ENCODE data around the gene CYB561A3. TPM values are rescaled to one million over a fixed set of nuclear protein-coding genes. Genes with fewer than 3 reads are reported as not detected.

Gene CYB561A3
- 10 to 100 TPM; 40.1 to 42.6 TPM for total RNA-seq
- 10 to 100 TPM; 49.2 to 95.7 TPM for polyA plus RNA-seq

- Histone ChIP-seq H3K27ac (ENCODE audit: low read depth, low read length) (peak within 1 kb of the TSS; percentile 95), H3K4me3 (ENCODE audit: low read length in 2 of 2) (peak within 1 kb of the TSS; percentile 87 to 95), H3K36me3 (ENCODE audit: insufficient read depth, low read length) (peaks cover 23% of the 10 kb centered on the region), H3K9me3 (ENCODE audit: control insufficient read depth in 1 of 2, low read length in 2 of 2) (no peaks in the 10 kb centered on the region), H3K27me3 (ENCODE audit: insufficient read depth, low read length) (no peaks in the 10 kb centered on the region), H3K4me1 (ENCODE audit: insufficient read depth, low read length) (peaks cover 27% of the 10 kb centered on the region)
- H3K4me3 Mint-ChIP-seq: peak within 1 kb of the TSS; percentile 93 to 100 (median 98)
- ChIA-PET POLR2A (ENCODE audit: partially characterized antibody) (interaction anchor here (0.6 to 6.3 kb wide), 26 partner anchors 9 to 1479 kb away, joined by 3 to 97 read pairs (median 6); partner anchors contain the start of genes CD6, CPSF7, DDB1 and EEF1G), CTCF (ENCODE audit: partially characterized antibody) (interaction anchor here (1.0 to 7.1 kb wide), 10 partner anchors 8 to 73 kb away, joined by 3 to 92 read pairs (median 4); partner anchors contain the start of genes DDB1, TKFC and TMEM216)
- peak within 1 kb of the TSS; percentile 92 to 100 (median 99) for H3K27ac Mint-ChIP-seq
- no peaks in the 10 kb centered on the region for H3K27me3 Mint-ChIP-seq
- intact Hi-C loops (cut with micrococcal nuclease): loop anchor here (1.0 to 2.0 kb wide), 3 partner anchors 29 to 69 kb away; partner anchors contain the start of genes DDB1, SDHAF2, TKFC and TMEM216
- peaks cover 21 to 51% (median 33%) of the 10 kb centered on the region in 4 donors for H3K4me1 Mint-ChIP-seq
- peak; percentile 83 to 90 (median 85) for DNase-seq
- H3K36me3 Mint-ChIP-seq: peaks cover under 1 to 36% of the 10 kb centered on the region in 2 donors
- H3K9me3 Mint-ChIP-seq: peaks cover 0 to 3% (median 0%) of the 10 kb centered on the region in 8 donors
These were observed at the start of gene CYB561A3, which contains the start of gene TMEM138 for GRCh38 chr11:61361741-61362541. Gene CYB561A3, minus strand, starts transcription at chr11:61361882. Its CDS starts 5,169 bp downstream, at chr11:61356713. Gene TMEM138, plus strand, starts transcription at chr11:61362374. Its CDS starts 2,017 bp downstream, at chr11:61364391.

GRCh38 chr11:61406991-61407728, 45.5 kb upstream of the CYB561A3 start:
- DNase-seq: no peak
- H3K9me3 ChIP-seq (ENCODE audit: control insufficient read depth in 1 of 2, low read length in 2 of 2): no peaks in the 10 kb centered on the region
- no peak overlapping the region for H3K4me3 Mint-ChIP-seq
- intact Hi-C loops (cut with micrococcal nuclease): no loop called here
- ChIA-PET CTCF (ENCODE audit: partially characterized antibody) (interaction anchor here (3.4 kb wide), 1 partner anchor 21 kb away, joined by 14 read pairs; no protein-coding TSS in a partner anchor), POLR2A (ENCODE audit: partially characterized antibody) (interaction anchor here (0.8 to 1.0 kb wide), 3 partner anchors 15 to 22 kb away, joined by 3 read pairs; partner anchors contain the start of genes CPSF7 and TMEM216)
- H3K27ac ChIP-seq (ENCODE audit: low read depth, low read length): no peak overlapping the region
- H3K27me3 ChIP-seq (ENCODE audit: insufficient read depth, low read length): no peaks in the 10 kb centered on the region
- no peaks in the 10 kb centered on the region for H3K4me1 ChIP-seq (ENCODE audit: insufficient read depth, low read length)
- peak overlapping the region in 2 of 7 donors; percentile 2 to 28 for H3K27ac Mint-ChIP-seq
- H3K4me1 Mint-ChIP-seq: peaks cover 0 to 4% (median 1%) of the 10 kb centered on the region in 4 donors
- H3K36me3 ChIP-seq (ENCODE audit: insufficient read depth, low read length): peaks cover 85% of the 10 kb centered on the region
- H3K9me3 Mint-ChIP-seq: no peaks in the 10 kb centered on the region
- H3K27me3 Mint-ChIP-seq: no peaks in the 10 kb centered on the region
- H3K4me3 ChIP-seq (ENCODE audit: low read length in 2 of 2): no peak overlapping the region
- H3K36me3 Mint-ChIP-seq: peaks cover 53 to 87% of the 10 kb centered on the region in 2 donors

- intact Hi-C loops (cut with micrococcal nuclease): no loop called here
- no peak overlapping the region for H3K4me3 ChIP-seq (ENCODE audit: low read length in 2 of 2)
These were observed 44.4 kb upstream of the CYB561A3 start for GRCh38 chr11:61406067-61406466.

GRCh38 chr11:61404641-61405040, 43.0 kb upstream of the CYB561A3 start:
- H3K27ac Mint-ChIP-seq: peak overlapping the region in 5 of 7 donors; percentile 24 to 72 (median 55)

More at GRCh38 chr11:61406067-61406466, 44.4 kb upstream of the CYB561A3 start:
- CTCF ChIA-PET (ENCODE audit: partially characterized antibody): interaction anchor here (3.4 kb wide), 1 partner anchor 20 kb away, joined by 14 read pairs; no protein-coding TSS in a partner anchor
- Mint-ChIP-seq H3K4me3 (no peak overlapping the region), H3K4me1 (peaks cover 0 to 4% (median 1%) of the 10 kb centered on the region in 4 donors), H3K27me3 (no peaks in the 10 kb centered on the region), H3K9me3 (no peaks in the 10 kb centered on the region), H3K27ac (no peak overlapping the region), H3K36me3 (peaks cover 44 to 83% of the 10 kb centered on the region in 2 donors)
- no peak for DNase-seq
- H3K9me3 ChIP-seq (ENCODE audit: control insufficient read depth in 1 of 2, low read length in 2 of 2): no peaks in the 10 kb centered on the region
- H3K36me3 ChIP-seq (ENCODE audit: insufficient read depth, low read length): peaks cover 76% of the 10 kb centered on the region
- H3K27me3 ChIP-seq (ENCODE audit: insufficient read depth, low read length): no peaks in the 10 kb centered on the region
- no peak overlapping the region for H3K27ac ChIP-seq (ENCODE audit: low read depth, low read length)
- POLR2A ChIA-PET (ENCODE audit: partially characterized antibody): interaction anchor here (0.8 kb wide), 1 partner anchor 20 kb away, joined by 3 read pairs; no protein-coding TSS in a partner anchor
- no peaks in the 10 kb centered on the region for H3K4me1 ChIP-seq (ENCODE audit: insufficient read depth, low read length)

GRCh38 chr11:61404103-61404502, 42.4 kb upstream of the CYB561A3 start:
- Mint-ChIP-seq H3K4me3 (no peak overlapping the region), H3K9me3 (no peaks in the 10 kb centered on the region), H3K27me3 (no peaks in the 10 kb centered on the region), H3K27ac (peak overlapping the region in 2 of 7 donors; percentile 35 to 43), H3K4me1 (peaks cover 0 to 4% (median 1%) of the 10 kb centered on the region in 4 donors), H3K36me3 (peaks cover 33 to 75% of the 10 kb centered on the region in 2 donors)
- Histone ChIP-seq H3K4me1 (ENCODE audit: insufficient read depth, low read length) (no peaks in the 10 kb centered on the region), H3K4me3 (ENCODE audit: low read length in 2 of 2) (no peak overlapping the region), H3K36me3 (ENCODE audit: insufficient read depth, low read length) (peaks cover 64% of the 10 kb centered on the region), H3K27me3 (ENCODE audit: insufficient read depth, low read length) (no peaks in the 10 kb centered on the region), H3K9me3 (ENCODE audit: control insufficient read depth in 1 of 2, low read length in 2 of 2) (no peaks in the 10 kb centered on the region), H3K27ac (ENCODE audit: low read depth, low read length) (no peak overlapping the region)
- ChIA-PET POLR2A (ENCODE audit: partially characterized antibody) (no interaction called here), CTCF (ENCODE audit: partially characterized antibody) (interaction anchor here (1.2 kb wide), 1 partner anchor 12 kb away, joined by 3 read pairs; the partner anchor contains the start of gene TMEM216)
- intact Hi-C loops (cut with micrococcal nuclease): no loop called here
- DNase-seq: no peak

More at GRCh38 chr11:61404641-61405040, 43.0 kb upstream of the CYB561A3 start:
- intact Hi-C loops (cut with micrococcal nuclease): no loop called here
- Mint-ChIP-seq H3K36me3 (peaks cover 33 to 78% of the 10 kb centered on the region in 2 donors), H3K4me3 (no peak overlapping the region), H3K27me3 (no peaks in the 10 kb centered on the region), H3K4me1 (peaks cover 0 to 4% (median 1%) of the 10 kb centered on the region in 4 donors), H3K9me3 (no peaks in the 10 kb centered on the region)
- DNase-seq: no peak
- Histone ChIP-seq H3K36me3 (ENCODE audit: insufficient read depth, low read length) (peaks cover 65% of the 10 kb centered on the region), H3K27ac (ENCODE audit: low read depth, low read length) (no peak overlapping the region), H3K4me3 (ENCODE audit: low read length in 2 of 2) (no peak overlapping the region), H3K9me3 (ENCODE audit: control insufficient read depth in 1 of 2, low read length in 2 of 2) (no peaks in the 10 kb centered on the region), H3K4me1 (ENCODE audit: insufficient read depth, low read length) (no peaks in the 10 kb centered on the region), H3K27me3 (ENCODE audit: insufficient read depth, low read length) (no peaks in the 10 kb centered on the region)
- ChIA-PET CTCF (ENCODE audit: partially characterized antibody) (no interaction called here), POLR2A (ENCODE audit: partially characterized antibody) (interaction anchor here (0.7 kb wide), 1 partner anchor 25 kb away, joined by 3 read pairs; the partner anchor contains the start of genes CPSF7 and SDHAF2)

GRCh38 chr11:61403658-61404057, 42.0 kb upstream of the CYB561A3 start:
- intact Hi-C loops (cut with micrococcal nuclease): no loop called here
- Mint-ChIP-seq H3K27ac (peak overlapping the region in 2 of 7 donors; percentile 35 to 43), H3K36me3 (peaks cover 36 to 74% of the 10 kb centered on the region in 2 donors), H3K4me3 (no peak overlapping the region), H3K9me3 (no peaks in the 10 kb centered on the region), H3K27me3 (no peaks in the 10 kb centered on the region), H3K4me1 (peaks cover 0 to 4% (median 1%) of the 10 kb centered on the region in 4 donors)
- CTCF ChIA-PET (ENCODE audit: partially characterized antibody): interaction anchor here (1.2 to 3.1 kb wide), 3 partner anchors 11 to 67 kb away, joined by 3 to 13 read pairs (median 5); partner anchors contain the start of genes CPSF7, SDHAF2 and TMEM216
- no peaks in the 10 kb centered on the region for H3K4me1 ChIP-seq (ENCODE audit: insufficient read depth, low read length)
- H3K27me3 ChIP-seq (ENCODE audit: insufficient read depth, low read length): no peaks in the 10 kb centered on the region
- DNase-seq: no peak
- H3K4me3 ChIP-seq (ENCODE audit: low read length in 2 of 2): no peak overlapping the region
- peaks cover 60% of the 10 kb centered on the region for H3K36me3 ChIP-seq (ENCODE audit: insufficient read depth, low read length)
- H3K27ac ChIP-seq (ENCODE audit: low read depth, low read length): no peak overlapping the region
- no peaks in the 10 kb centered on the region for H3K9me3 ChIP-seq (ENCODE audit: control insufficient read depth in 1 of 2, low read length in 2 of 2)
- POLR2A ChIA-PET (ENCODE audit: partially characterized antibody): no interaction called here

All from CD4-positive, alpha-beta memory T cell (primary cell).